GM12878 (cell line): Measurements from ENCODE around the gene YKT6. TPM values are rescaled to one million over a fixed set of nuclear protein-coding genes. Genes with fewer than 3 reads are reported as not detected.

Experiments
- ATAC-seq: fragments of 200-7000 bp; cut with Tn5 transposase; 3 replicates; pipeline ENCODE4 v1.9.1; 2020; ENCODE audit warnings: mild to moderate bottlenecking, moderate library complexity
- BruUV-seq: library from RNA; stranded (reverse); fragments of 400-500 nt; replicated peaks from 2 replicates; lab custom pipeline; 2021; lab: Mats Ljungman, UMichigan
- CTCF ChIA-PET: fragments of 300-600 bp; sonication (Branson Sonifier 250); formaldehyde crosslinking; extraction: SDS; loops from one replicate; lab custom pipeline; 2021; ENCODE audit warnings: inconsistent platforms; lab: Yijun Ruan, JAX
- POLR2A ChIA-PET: fragments of 350-600 bp; formaldehyde crosslinking; extraction: SDS; loops from one replicate; lab custom pipeline; 2021; ENCODE audit warnings: inconsistent platforms; lab: Charles Lee
- RAD21 ChIA-PET: fragments of 300-600 bp; sonication (Branson Sonifier 250); formaldehyde crosslinking; loops from one replicate; lab custom pipeline; 2023; ENCODE audit warnings: antibody characterized with exemption; ENCODE audit not compliant: unreplicated experiment; lab: Charles Lee
- SMC1A ChIA-PET: fragments of 300-600 bp; sonication (Branson Sonifier 250); formaldehyde crosslinking; loops from one replicate; lab custom pipeline; 2023; ENCODE audit not compliant: unreplicated experiment, uncharacterized antibody; lab: Charles Lee
- DNase-seq: peaks from one replicate; pipeline ENCODE4 v3.0.0-alpha.2; 2011; ENCODE audit warnings: low read depth, low spot score
- FAIRE-seq: peaks from 3 replicates; lab custom pipeline; 2011; peaks lifted over from hg19 to GRCh38; lab: Jason Lieb, UNC
- H2AFZ ChIP-seq: 2 replicates; pipeline ENCODE4 v1.6.0; 2011; ENCODE audit warnings: low read depth, low read length, control low read depth; ENCODE audit not compliant: control insufficient read depth
- H3K27ac ChIP-seq: 2 replicates; pipeline ENCODE4 v1.5.1; 2011; ENCODE audit warnings: control low read depth; ENCODE audit not compliant: control insufficient read depth, insufficient read depth
- H3K27me3 ChIP-seq, 2 experiments: replicated peaks in 1 of 2; 2 replicates each; pipeline versions ENCODE4 v1.6.0 to v1.6.1; 2011; ENCODE audit warnings: low read length in 1 of 2; ENCODE audit not compliant: control insufficient read depth in 2 of 2, insufficient read depth in 2 of 2
- H3K36me3 ChIP-seq, 2 experiments: 2 replicates each; pipeline ENCODE4 v1.5.1; 2011; ENCODE audit warnings: low read length in 1 of 2; ENCODE audit not compliant: control insufficient read depth in 2 of 2, insufficient read depth in 2 of 2
- H3K4me1 ChIP-seq: 2 replicates; pipeline ENCODE4 v1.6.1; 2011; ENCODE audit warnings: mild to moderate bottlenecking, low read length, moderate library complexity, mixed read lengths; ENCODE audit not compliant: control insufficient read depth, insufficient read depth
- H3K4me2 ChIP-seq: 2 replicates; pipeline ENCODE4 v1.6.0; 2011; ENCODE audit warnings: control low read depth; ENCODE audit not compliant: control insufficient read depth, insufficient read depth
- H3K4me3 ChIP-seq: fragments of 200-600 bp; sonication (generic); 2 replicates; pipeline ENCODE4 v1.5.1; 2016
- H3K79me2 ChIP-seq: 2 replicates; pipeline ENCODE4 v1.6.0; 2011; ENCODE audit warnings: low read length; ENCODE audit not compliant: control insufficient read depth, insufficient read depth
- H3K9ac ChIP-seq: 2 replicates; pipeline ENCODE4 v1.8.0; 2011; ENCODE audit warnings: low read length, control low read depth, mixed read lengths; ENCODE audit not compliant: control insufficient read depth, insufficient read depth
- H3K9me3 ChIP-seq: replicated peaks from 3 replicates; pipeline ENCODE4 v1.5.1; 2011; ENCODE audit warnings: mild to moderate bottlenecking, low read length; ENCODE audit not compliant: control insufficient read depth, insufficient read depth
- H4K20me1 ChIP-seq: 2 replicates; pipeline ENCODE4 v1.6.0; 2011; ENCODE audit not compliant: control insufficient read depth, insufficient read depth
- BCLAF1 ChIP-seq: fragments of 450-650 bp; IDR thresholded peaks from 2 replicates; pipeline ENCODE4 v1.6.1; 2017; ENCODE audit warnings: antibody characterized with exemption, mild to moderate bottlenecking, moderate library complexity
- CREB1 ChIP-seq: IDR thresholded peaks from 2 replicates; pipeline ENCODE4 v1.6.1; 2012; ENCODE audit warnings: low read depth, mild to moderate bottlenecking, inconsistent platforms
- CREM ChIP-seq: IDR thresholded peaks from 2 replicates; pipeline ENCODE4 v1.6.1; 2014; ENCODE audit warnings: antibody characterized with exemption, low read depth
- EP300 ChIP-seq, 2 experiments: fragments of 150-350 bp in 1 of 2; IDR thresholded peaks; 2 replicates each; pipeline ENCODE4 v1.6.1; 2011 to 2012; ENCODE audit warnings: low read depth in 2 of 2, low read length in 2 of 2, borderline replicate concordance in 1 of 2, improper control_type of control experiment in 1 of 2, inconsistent platforms in 1 of 2; ENCODE audit not compliant: control insufficient read depth in 1 of 2
- IKZF2 ChIP-seq, 2 experiments: fragments of 450-650 bp; IDR thresholded peaks; 2 replicates each; pipeline ENCODE4 v1.6.1; 2017; ENCODE audit warnings: mild to moderate bottlenecking in 2 of 2, moderate library complexity in 2 of 2
- MYC ChIP-seq: IDR thresholded peaks from 2 replicates; pipeline ENCODE4 v1.6.1; 2011; ENCODE audit warnings: mild to moderate bottlenecking, low read length, moderate library complexity, inconsistent platforms; ENCODE audit not compliant: insufficient read depth, insufficient replicate concordance, insufficient read length, severe bottlenecking
- NFYA ChIP-seq: IDR thresholded peaks from 2 replicates; pipeline ENCODE4 v1.6.1; 2011; ENCODE audit warnings: low read depth, mild to moderate bottlenecking, low read length, improper control_type of control experiment, borderline replicate concordance
- POLR2A ChIP-seq: IDR thresholded peaks from 2 replicates; pipeline ENCODE4 v1.6.1; 2011; ENCODE audit warnings: low read depth, mild to moderate bottlenecking, low read length
- RAD21 ChIP-seq: IDR thresholded peaks from 2 replicates; pipeline ENCODE4 v1.6.1; 2011; ENCODE audit warnings: mild to moderate bottlenecking, low read depth, low read length, moderate library complexity; ENCODE audit not compliant: insufficient read depth
- RBBP5 ChIP-seq: fragments of 200-600 bp; sonication (generic); conservative IDR thresholded peaks from 2 replicates; pipeline ENCODE4 v1.6.1; 2016
- REST ChIP-seq: IDR thresholded peaks from 2 replicates; pipeline ENCODE4 v1.6.1; 2012; ENCODE audit warnings: mild to moderate bottlenecking, low read depth, low read length
- SIX5 ChIP-seq: IDR thresholded peaks from 2 replicates; pipeline ENCODE4 v1.6.1; 2011; ENCODE audit warnings: mild to moderate bottlenecking, low read depth, low read length, moderate library complexity; ENCODE audit not compliant: severe bottlenecking
- SMAD1 ChIP-seq: fragments of 450-650 bp; IDR thresholded peaks from 2 replicates; pipeline ENCODE4 v1.6.1; 2018; ENCODE audit warnings: mild to moderate bottlenecking, low read depth; ENCODE audit not compliant: partially characterized antibody
- SP1 ChIP-seq: IDR thresholded peaks from one replicate; pipeline ENCODE4 v1.6.1; 2011; ENCODE audit warnings: low read depth, low read length
- TCF3 ChIP-seq: IDR thresholded peaks from 2 replicates; pipeline ENCODE4 v1.6.1; 2012; ENCODE audit warnings: low read depth, mild to moderate bottlenecking, low read length, borderline replicate concordance; ENCODE audit not compliant: insufficient read depth
- YBX1 ChIP-seq: fragments of 450-650 bp; IDR thresholded peaks from 2 replicates; pipeline ENCODE4 v1.6.1; 2016; ENCODE audit warnings: antibody characterized with exemption
- WGBS: methylation state at CpG from one replicate; pipeline ENCODE4 v1.1.6; 2016; ENCODE audit warnings: low lambda C conversion rate; ENCODE audit not compliant: insufficient replicate concordance, insufficient coverage; ENCODE audit errors: missing lambda C conversion rate; 5-methylcytosine and 5-hydroxymethylcytosine counted together
- in situ Hi-C: fragments of 300-500 bp; cut with MboI; formaldehyde crosslinking; loops from 9 replicates; pipeline ENCODE4 v1.14.3; 2018; ENCODE audit warnings: mixed read lengths
- intact Hi-C: fragments of 100-400 bp; cut with micrococcal nuclease; formaldehyde crosslinking; loops from one replicate; pipeline ENCODE4 v1.14.2; 2022; ENCODE audit not compliant: unreplicated experiment
- polyA plus RNA-seq, 11 experiments: library from polyadenylated mRNA; depleted of rRNA in 4 of 11; unstranded in 6 of 11; stranded (reverse) in 5 of 11; fragments of >200 nt; fragmentation: Nextera tagmentation in 4 of 11; fragmentation: Illumina TruSeq in 1 of 11; extraction: Ambion mirVana in 4 of 11; extraction: Trizol in 1 of 11; gene quantifications; 1 replicate in 1 of 11; 2 replicates in 10 of 11; pipeline versions ENCODE4 v1.2.1 to v1.2.3, GENCODE V29; 2011 to 2016; ENCODE audit warnings: inconsistent platforms in 2 of 11, missing spikeins in 2 of 11, low read depth in 1 of 11
- total RNA-seq, 4 experiments: library from RNA; depleted of rRNA in 3 of 4; stranded (reverse); fragments of >200 nt in 3 of 4; fragmentation: Illumina TruSeq in 1 of 4; extraction: Trizol in 1 of 4; gene quantifications; 2 replicates each; pipeline versions ENCODE4 v1.2.1 to v1.2.3, GENCODE V29; 2013 to 2021
- TF ChIP-seq, protein P1 (sequence below): fragments of 450-650 bp; IDR thresholded peaks from 2 replicates; pipeline ENCODE4 v1.6.1; 2016; ENCODE audit warnings: mild to moderate bottlenecking

Gene YKT6
- total and polyA plus RNA-seq, 10 of the 15 experiments (the other 5 are each of a cell fraction or from before 2014, with no cell fraction given), result 1.7 to 95.2 (median 70.5) TPM

DNA sequence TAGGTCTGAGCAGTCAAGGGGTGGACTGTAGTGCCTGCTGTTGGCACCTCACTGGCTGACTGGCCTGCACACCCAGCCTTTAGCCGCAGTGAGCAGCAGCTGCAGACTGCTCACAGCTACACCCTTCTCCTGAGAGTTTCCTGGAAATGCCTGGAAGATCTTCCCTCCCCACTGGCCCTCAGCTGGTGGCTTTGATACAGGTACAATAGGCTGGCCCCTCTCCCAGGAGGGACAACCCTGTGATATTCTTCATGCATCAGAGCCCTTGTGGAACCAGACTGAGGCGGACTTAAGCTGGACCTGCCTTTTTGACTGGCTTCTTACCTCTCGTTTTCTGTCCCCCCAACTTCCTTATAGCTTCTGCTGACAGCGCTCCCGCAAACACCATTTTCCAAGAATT is 18.0 kb upstream of the YKT6 start (continued):
- TF ChIP-seq NFYA, result no peak
- TF ChIP-seq, protein P1, sequence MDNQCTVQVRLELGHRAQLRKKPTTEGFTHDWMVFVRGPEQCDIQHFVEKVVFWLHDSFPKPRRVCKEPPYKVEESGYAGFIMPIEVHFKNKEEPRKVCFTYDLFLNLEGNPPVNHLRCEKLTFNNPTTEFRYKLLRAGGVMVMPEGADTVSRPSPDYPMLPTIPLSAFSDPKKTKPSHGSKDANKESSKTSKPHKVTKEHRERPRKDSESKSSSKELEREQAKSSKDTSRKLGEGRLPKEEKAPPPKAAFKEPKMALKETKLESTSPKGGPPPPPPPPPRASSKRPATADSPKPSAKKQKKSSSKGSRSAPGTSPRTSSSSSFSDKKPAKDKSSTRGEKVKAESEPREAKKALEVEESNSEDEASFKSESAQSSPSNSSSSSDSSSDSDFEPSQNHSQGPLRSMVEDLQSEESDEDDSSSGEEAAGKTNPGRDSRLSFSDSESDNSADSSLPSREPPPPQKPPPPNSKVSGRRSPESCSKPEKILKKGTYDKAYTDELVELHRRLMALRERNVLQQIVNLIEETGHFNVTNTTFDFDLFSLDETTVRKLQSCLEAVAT, result no peak
- TF ChIP-seq BCLAF1, result no peak
- TF ChIP-seq, all 136 proteins: peak for 0

DNA sequence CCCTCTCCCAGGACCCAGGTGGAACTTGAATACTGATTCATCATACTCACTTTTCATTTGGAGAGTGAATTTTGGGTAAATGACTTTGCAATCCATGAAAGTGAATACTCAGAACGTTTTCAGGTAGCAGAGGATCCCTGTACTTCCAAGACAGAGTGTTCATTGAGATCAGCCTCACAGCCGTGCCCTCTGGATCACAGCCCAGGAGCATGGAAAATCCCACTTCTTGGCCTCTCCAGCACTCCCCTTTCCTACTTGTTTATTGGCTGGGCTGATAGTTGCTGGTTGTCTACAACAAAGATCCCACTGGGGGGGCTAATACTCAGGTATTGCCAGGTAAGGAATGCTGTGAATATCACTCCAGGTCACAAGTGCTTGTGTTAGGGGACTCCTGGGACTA is 17.4 kb upstream of the YKT6 start:
- H3K4me3 ChIP-seq, result no peak overlapping the region
- no peaks in the 10 kb centered on the region for H3K4me1 ChIP-seq
- peaks cover 0 to 1% of the 10 kb centered on the region in 2 experiments; a peak in 2 of 4 replicates for H3K27me3 ChIP-seq
- ChIA-PET SMC1A (no interaction called here), RAD21 (no interaction called here), POLR2A (no interaction called here), CTCF (no interaction called here)
- H3K36me3 ChIP-seq, result no peaks in the 10 kb centered on the region
- in situ Hi-C loops, result no loop called here
- no peak overlapping the region for H2AFZ ChIP-seq
- no peaks in the 10 kb centered on the region; the same call in 2 of the 3 replicates for H3K9me3 ChIP-seq
- H3K9ac ChIP-seq, result no peak overlapping the region
- no peak overlapping the region for H3K27ac ChIP-seq
- no peak for FAIRE-seq
- ATAC-seq, result no peak
- 47% methylated on average over 2 of the region's 2 CpGs for WGBS
- no peak overlapping the region for H3K4me2 ChIP-seq
- intact Hi-C loops, result no loop called here
- BruUV-seq, result no TSS peak
- H3K79me2 ChIP-seq, result no peaks in the 10 kb centered on the region
- DNase-seq, result no peak
- no peaks in the 10 kb centered on the region for H4K20me1 ChIP-seq
- TF ChIP-seq SP1 (no peak), SIX5 (no peak), MYC (no peak), EP300 (IDR thresholded peaks at IDR 0.05; ENCODE audit: borderline replicate concordance in 1 of 2, control insufficient read depth in 1 of 2, low read depth in 2 of 2, low read length in 2 of 2) (no peak), SMAD1 (no peak), RBBP5 (no peak), IKZF2 (IDR thresholded peaks at IDR 0.05) (no peak), RAD21 (no peak), POLR2A (no peak), YBX1 (no peak), TCF3 (no peak), CREB1 (no peak), CREM (no peak), REST (no peak)
